ENCODE measurements around the gene TCF7L2.

TCF7L2 gene

DNA sequence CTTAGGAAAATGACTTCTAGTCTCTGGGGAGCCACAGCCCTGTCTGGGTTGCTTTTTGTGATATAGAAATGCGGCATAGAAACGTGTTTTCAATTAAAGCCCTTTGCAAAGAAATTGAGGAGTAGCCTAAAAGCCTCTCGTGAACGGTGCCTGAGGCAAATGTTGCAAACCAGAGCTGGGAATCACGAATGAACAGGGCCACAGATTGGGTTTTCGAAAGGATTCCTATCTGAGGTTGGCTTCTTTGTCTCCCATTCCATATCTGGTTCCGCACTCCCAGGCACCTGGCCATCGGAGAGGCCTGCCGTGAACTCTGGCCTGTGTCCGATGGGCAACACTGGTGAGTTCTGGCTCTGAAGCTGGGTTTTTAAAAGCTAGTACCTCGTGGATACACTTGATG lies 221.6 kb downstream of the TCF7L2 start:
- TF ChIP-seq, protein P1, sequence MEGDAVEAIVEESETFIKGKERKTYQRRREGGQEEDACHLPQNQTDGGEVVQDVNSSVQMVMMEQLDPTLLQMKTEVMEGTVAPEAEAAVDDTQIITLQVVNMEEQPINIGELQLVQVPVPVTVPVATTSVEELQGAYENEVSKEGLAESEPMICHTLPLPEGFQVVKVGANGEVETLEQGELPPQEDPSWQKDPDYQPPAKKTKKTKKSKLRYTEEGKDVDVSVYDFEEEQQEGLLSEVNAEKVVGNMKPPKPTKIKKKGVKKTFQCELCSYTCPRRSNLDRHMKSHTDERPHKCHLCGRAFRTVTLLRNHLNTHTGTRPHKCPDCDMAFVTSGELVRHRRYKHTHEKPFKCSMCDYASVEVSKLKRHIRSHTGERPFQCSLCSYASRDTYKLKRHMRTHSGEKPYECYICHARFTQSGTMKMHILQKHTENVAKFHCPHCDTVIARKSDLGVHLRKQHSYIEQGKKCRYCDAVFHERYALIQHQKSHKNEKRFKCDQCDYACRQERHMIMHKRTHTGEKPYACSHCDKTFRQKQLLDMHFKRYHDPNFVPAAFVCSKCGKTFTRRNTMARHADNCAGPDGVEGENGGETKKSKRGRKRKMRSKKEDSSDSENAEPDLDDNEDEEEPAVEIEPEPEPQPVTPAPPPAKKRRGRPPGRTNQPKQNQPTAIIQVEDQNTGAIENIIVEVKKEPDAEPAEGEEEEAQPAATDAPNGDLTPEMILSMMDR (IDR thresholded peaks at IDR 0.05): no peak
- DNase-seq (ENCODE audit: low spot score): no peak
- Histone ChIP-seq H3K4me3 (no peak overlapping the region), H3K27ac (no peak overlapping the region)

DNA sequence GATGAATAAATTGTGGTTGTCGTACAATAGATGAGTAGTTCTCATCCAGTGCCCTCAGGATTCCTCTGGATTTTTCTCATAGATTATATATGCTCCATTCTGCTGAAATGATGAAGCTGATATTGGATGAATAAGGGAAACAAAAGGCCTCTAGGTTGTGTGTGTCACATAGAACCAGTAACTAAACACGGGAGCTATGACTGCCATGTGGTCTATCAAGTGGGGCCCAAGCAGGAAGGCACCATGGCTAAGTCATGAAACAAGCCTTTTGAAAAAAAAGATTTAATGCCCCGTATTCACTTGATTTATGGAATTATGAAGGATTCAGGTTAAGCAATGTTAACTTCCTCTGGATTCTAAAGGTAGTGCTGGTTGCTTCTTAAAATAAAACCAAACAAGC lies 225.1 kb downstream of the TCF7L2 start:
- H3K27ac ChIP-seq: peak overlapping the region in 1 of 2 donors; percentile 8
- TF ChIP-seq, protein P1 (IDR thresholded peaks at IDR 0.05): no peak
- no peak overlapping the region for H3K4me3 ChIP-seq
- no peak for DNase-seq (ENCODE audit: low spot score)

DNA sequence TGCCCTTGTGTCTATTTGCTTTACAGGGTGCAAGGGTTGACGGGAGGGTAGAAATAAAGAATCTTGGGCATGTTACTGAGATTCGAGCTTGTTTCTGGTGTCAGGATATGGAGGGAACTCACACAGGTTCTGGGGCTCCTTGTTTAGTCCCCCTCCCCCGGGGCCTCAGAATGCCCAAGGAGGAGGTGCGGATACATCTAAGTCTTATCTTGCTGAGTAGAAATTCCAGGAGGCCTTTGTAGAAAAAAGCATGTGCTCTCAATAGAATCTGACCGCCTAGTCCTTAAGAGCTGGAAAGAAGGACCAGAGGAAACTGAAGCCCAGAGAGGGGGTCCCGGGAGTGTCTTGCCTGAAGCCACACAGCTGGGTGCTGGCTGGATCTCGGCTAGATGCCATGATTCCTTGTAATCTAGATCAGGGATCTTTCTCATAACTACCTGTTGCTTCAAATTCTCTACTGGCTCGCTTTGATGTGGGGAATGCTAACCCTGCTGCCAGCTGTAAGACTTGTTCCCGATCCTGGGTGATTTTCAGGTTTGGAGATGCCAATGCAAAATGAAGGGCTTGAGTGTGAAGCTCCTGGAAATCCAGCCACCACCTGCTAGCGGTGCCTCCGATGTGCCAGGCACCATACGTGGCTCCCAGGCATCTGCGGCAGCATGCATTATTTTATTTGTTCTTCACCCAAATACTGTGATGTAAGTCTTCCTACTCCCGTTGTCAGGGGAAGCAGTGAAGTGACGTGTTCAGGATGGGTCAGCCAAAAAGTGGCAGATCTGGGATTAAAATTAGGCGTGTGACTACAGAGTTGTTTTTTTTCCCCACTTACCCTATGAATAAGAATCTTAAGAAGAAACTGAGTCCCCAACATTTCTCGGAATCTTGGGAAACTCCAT lies 226.0 kb downstream of the TCF7L2 start:
- TF ChIP-seq, protein P1 (IDR thresholded peaks at IDR 0.05): no peak
- no peak overlapping the region for H3K4me3 ChIP-seq
- peak overlapping the region; percentile 63 to 79 for H3K27ac ChIP-seq
- no peak for DNase-seq (ENCODE audit: low spot score)

DNA sequence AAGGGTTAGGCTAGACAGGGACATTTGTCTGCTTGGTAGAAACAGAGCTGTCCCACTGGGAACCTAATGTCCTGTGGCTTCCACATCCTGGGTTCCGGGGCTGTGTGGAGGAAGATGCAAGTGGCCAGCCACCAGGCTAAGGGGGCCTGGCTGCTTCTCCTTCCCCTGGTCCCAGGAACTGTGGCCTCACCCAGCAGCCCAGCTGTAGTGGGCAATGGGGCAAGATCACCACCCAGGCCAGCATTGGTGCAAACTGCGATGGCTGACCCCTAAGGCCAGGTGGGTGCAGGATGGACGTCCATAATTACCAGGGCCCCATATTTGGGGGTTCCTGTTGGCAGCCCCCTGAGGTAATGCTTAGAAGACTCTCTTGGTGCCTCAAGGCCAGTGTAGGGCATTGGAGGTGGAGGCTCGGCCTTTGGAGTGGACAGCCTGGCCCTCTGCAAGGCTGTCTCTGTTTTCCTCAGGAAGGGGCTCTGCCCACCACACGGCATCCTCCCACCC lies 226.7 kb downstream of the TCF7L2 start:
- Histone ChIP-seq H3K27ac (peak overlapping the region; percentile 63 to 79), H3K4me3 (no peak overlapping the region)
- TF ChIP-seq, protein P1 (IDR thresholded peaks at IDR 0.05): no peak
- no peak for DNase-seq (ENCODE audit: low spot score)

DNA sequence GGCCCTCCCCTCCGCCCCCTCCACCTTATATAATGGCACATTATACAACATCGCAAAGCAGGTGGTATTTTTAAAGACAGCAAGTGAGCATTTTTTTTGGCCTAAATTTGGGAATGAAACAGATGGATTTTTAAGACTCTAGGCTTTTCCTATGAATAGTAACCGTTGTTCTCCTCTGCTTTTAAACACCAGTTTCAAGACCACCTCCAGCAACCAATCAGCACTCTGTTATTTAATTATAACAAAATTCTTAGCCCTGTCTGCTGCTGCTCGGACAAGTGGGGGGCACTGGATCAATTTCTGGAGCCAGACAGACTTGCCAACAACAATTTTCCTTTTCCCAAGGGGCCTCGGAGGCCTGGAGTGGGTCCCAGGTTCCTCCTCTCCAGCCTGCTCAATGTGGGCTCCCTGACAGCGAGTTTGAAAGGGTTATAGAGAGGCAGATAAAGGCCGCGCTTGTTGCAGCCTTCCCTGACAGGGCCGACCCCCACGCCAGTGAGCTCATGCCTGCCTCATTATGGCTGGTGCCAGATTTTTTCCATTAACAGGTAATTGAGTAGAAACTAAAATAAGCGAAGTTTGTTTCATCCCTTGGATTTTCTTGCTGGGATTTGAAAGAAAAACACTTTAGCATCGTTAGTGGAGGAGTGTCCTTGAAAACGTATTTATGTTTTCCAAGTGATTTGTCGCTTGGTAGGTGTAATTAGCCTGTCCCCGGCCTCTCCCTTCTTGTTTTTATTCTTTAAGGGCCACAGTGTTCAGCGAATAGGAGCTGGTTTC lies 227.3 kb downstream of the TCF7L2 start:
- TF ChIP-seq, protein P1 (IDR thresholded peaks at IDR 0.05): no peak
- peak overlapping the region; percentile 63 to 79 for H3K27ac ChIP-seq
- no peak for DNase-seq (ENCODE audit: low spot score)
- no peak overlapping the region for H3K4me3 ChIP-seq

DNA sequence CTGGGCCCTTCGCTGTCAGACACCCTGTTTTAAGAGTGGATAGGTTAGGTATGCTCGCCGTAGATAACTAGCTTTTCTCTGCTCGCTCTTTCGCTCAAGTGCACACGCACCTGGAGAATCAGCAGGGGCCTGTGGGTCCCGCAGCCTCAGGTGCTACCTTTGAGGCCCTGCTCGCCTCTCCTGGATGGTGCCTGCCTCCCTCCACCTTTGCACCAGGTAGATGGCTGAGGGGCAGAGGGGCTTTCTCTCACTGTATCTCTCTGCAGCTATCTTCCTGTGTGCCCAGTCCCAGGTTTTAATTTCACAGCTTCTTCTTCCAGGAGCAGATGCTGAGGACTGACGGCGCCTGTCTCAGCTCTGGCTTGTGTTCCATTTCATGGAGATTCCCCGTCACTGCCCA lies 227.9 kb downstream of the TCF7L2 start:
- no peak for DNase-seq (ENCODE audit: low spot score)
- H3K4me3 ChIP-seq: no peak overlapping the region
- H3K27ac ChIP-seq: peak overlapping the region; percentile 63 to 79
- TF ChIP-seq, protein P1 (IDR thresholded peaks at IDR 0.05): no peak
